Measurements from ENCODE around the gene ADARB1.

DNA sequence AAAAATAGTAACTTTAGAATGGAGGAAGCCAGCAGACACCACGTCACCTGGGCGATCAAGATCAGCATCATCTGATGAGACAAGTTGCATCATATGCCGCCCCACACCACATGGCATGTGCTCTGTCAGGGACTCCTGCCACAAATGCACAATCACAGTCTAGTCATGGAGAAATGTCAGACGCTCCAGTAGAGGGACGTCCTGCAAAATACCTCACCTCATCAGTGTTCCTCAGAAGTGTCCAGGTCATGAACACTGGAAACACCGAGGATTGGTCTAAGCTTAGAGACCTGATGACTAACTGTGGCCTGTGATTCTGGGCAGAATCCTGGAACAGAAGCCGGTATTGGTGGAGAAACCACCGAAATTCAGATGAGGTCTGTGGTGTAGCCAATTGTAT lies 14.3 kb downstream of the ADARB1 start:
- no peak for TF ChIP-seq EZH2 (IDR thresholded peaks at IDR 0.05; ENCODE audit: low read length)
- TF ChIP-seq, protein P1, sequence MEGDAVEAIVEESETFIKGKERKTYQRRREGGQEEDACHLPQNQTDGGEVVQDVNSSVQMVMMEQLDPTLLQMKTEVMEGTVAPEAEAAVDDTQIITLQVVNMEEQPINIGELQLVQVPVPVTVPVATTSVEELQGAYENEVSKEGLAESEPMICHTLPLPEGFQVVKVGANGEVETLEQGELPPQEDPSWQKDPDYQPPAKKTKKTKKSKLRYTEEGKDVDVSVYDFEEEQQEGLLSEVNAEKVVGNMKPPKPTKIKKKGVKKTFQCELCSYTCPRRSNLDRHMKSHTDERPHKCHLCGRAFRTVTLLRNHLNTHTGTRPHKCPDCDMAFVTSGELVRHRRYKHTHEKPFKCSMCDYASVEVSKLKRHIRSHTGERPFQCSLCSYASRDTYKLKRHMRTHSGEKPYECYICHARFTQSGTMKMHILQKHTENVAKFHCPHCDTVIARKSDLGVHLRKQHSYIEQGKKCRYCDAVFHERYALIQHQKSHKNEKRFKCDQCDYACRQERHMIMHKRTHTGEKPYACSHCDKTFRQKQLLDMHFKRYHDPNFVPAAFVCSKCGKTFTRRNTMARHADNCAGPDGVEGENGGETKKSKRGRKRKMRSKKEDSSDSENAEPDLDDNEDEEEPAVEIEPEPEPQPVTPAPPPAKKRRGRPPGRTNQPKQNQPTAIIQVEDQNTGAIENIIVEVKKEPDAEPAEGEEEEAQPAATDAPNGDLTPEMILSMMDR (optimal IDR thresholded peaks at IDR 0.05 in 1 of 3, IDR thresholded peaks at IDR 0.05 in 1 of 3, conservative IDR thresholded peaks at IDR 0.05 in 1 of 3; ENCODE audit: extremely low read depth in 1 of 3, insufficient read depth in 2 of 3, low read length in 3 of 3), result no peak
